HepG2 (cell line): ENCODE results near the gene CH25H. TPM values are rescaled to one million over a fixed set of nuclear protein-coding genes. Genes with fewer than 3 reads are reported as not detected.

ENCODE experiments used
- ATAD3A ChIP-seq: sonication (generic); formaldehyde crosslinking; IDR thresholded peaks from 2 replicates; pipeline ENCODE4 v1.4.0; 2020; ENCODE audit warnings: missing genetic modification reagents
- ETV6 ChIP-seq: sonication (generic); formaldehyde crosslinking; conservative IDR thresholded peaks from 2 replicates; pipeline ENCODE4 v1.4.0; 2020; ENCODE audit warnings: missing genetic modification reagents
- HNF1A ChIP-seq, 2 experiments: sonication (generic) in 1 of 2; formaldehyde crosslinking in 1 of 2; IDR thresholded peaks; 2 replicates each; pipeline versions ENCODE4 v1.4.0 to v1.6.1; 2016 to 2020; ENCODE audit warnings: borderline replicate concordance in 1 of 2, low read depth in 1 of 2, mild to moderate bottlenecking in 1 of 2, missing genetic modification reagents in 1 of 2
- KLF11 ChIP-seq: IDR thresholded peaks from 2 replicates; pipeline ENCODE4 v1.6.1; 2016; ENCODE audit warnings: missing compliant biosample characterization
- KLF12 ChIP-seq: sonication (generic); formaldehyde crosslinking; IDR thresholded peaks from 2 replicates; pipeline ENCODE4 v1.4.0; 2020; ENCODE audit warnings: missing genetic modification reagents, borderline replicate concordance
- NFIB ChIP-seq: sonication (generic); formaldehyde crosslinking; IDR thresholded peaks from 2 replicates; pipeline ENCODE4 v1.9.0; 2021; ENCODE audit warnings: missing genetic modification reagents, mild to moderate bottlenecking, borderline replicate concordance
- SIN3A ChIP-seq: IDR thresholded peaks from 2 replicates; pipeline ENCODE4 v1.6.1; 2011; ENCODE audit warnings: low read depth, mild to moderate bottlenecking, control low read depth, low read length, borderline replicate concordance
- THAP9 ChIP-seq: sonication (generic); formaldehyde crosslinking; IDR thresholded peaks from 2 replicates; pipeline ENCODE4; 2020; ENCODE audit warnings: missing genetic modification reagents, mild to moderate bottlenecking, borderline replicate concordance
- ZNF24 ChIP-seq: fragments of 450-650 bp; IDR thresholded peaks from 2 replicates; pipeline ENCODE4 v1.6.1; 2017; ENCODE audit warnings: antibody characterized with exemption, mild to moderate bottlenecking
- ZNF746 ChIP-seq: sonication (generic); formaldehyde crosslinking; IDR thresholded peaks from 2 replicates; pipeline ENCODE4 v1.8.0; 2022; ENCODE audit warnings: mild to moderate bottlenecking, missing genetic modification reagents
- polyA plus RNA-seq, 8 experiments: library from polyadenylated mRNA; depleted of rRNA in 3 of 8; stranded (reverse) in 7 of 8; unstranded in 1 of 8; fragments of >200 nt; fragmentation: Illumina TruSeq in 4 of 8; extraction: Trizol in 4 of 8; gene quantifications; 2 replicates each; pipeline versions ENCODE4 v1.2.1 to v1.2.3, GENCODE V29; 2011 to 2016; ENCODE audit warnings: low read depth in 4 of 8, missing spikeins in 1 of 8, mixed read lengths in 1 of 8; ENCODE audit not compliant: insufficient read depth in 1 of 8
- total RNA-seq, 5 experiments: library from RNA; depleted of rRNA; stranded (reverse); fragments of >200 nt; fragmentation: Illumina TruSeq; extraction: Trizol; gene quantifications; 2 replicates each; pipeline ENCODE4 v1.2.3, GENCODE V29; 2016; ENCODE audit warnings: low read depth in 1 of 5
- TF ChIP-seq, protein P1 (sequence below): sonication (generic); formaldehyde crosslinking; IDR thresholded peaks from 2 replicates; pipeline ENCODE4 v1.8.1; 2023; ENCODE audit warnings: mild to moderate bottlenecking, inconsistent platforms, moderate library complexity, missing genetic modification reagents, borderline replicate concordance
- TF ChIP-seq, protein P2 (sequence below): sonication (generic); formaldehyde crosslinking; IDR thresholded peaks from 2 replicates; pipeline ENCODE4 v1.4.0; 2020; ENCODE audit warnings: missing genetic modification reagents, mild to moderate bottlenecking, borderline replicate concordance

CH25H gene
- total and polyA plus RNA-seq, 2 of the 13 experiments (the other 11 are each of a cell fraction or from before 2014, with no cell fraction given): not detected

GRCh38 chr10:89251409-89252224 is 44.5 kb upstream of the CH25H start, which contains the start of gene LIPA (continued):
- TF ChIP-seq THAP9 (peak; percentile 51; the same call in 1 of the 2 replicates), KLF12 (no peak), ZNF24 (no peak), ATAD3A (CRISPR knock-in tag) (no peak), ETV6 (CRISPR knock-in tag) (no peak), HNF1A (IDR thresholded peaks at IDR 0.05; ENCODE audit: low read depth) (no peak), HNF1A (CRISPR knock-in tag; IDR thresholded peaks at IDR 0.05; ENCODE audit: borderline replicate concordance) (no peak), NFIB (CRISPR knock-in tag) (no peak), KLF11 (CRISPR knock-in tag) (no peak), ZNF746 (CRISPR knock-in tag) (no peak), SIN3A (no peak; the same call in 1 of the 2 replicates)
- TF ChIP-seq, protein P1, sequence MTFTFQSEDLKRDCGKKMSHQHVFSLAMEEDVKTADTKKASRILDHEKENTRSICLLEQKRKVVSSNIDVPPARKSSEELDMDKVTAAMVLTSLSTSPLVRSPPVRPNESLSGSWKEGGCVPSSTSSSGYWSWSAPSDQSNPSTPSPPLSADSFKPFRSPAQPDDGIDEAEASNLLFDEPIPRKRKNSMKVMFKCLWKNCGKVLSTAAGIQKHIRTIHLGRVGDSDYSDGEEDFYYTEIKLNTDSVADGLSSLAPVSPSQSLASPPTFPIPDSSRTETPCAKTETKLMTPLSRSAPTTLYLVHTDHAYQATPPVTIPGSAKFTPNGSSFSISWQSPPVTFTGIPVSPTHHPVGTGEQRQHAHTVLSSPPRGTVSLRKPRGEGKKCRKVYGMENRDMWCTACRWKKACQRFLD: no peak
- TF ChIP-seq, protein P2, sequence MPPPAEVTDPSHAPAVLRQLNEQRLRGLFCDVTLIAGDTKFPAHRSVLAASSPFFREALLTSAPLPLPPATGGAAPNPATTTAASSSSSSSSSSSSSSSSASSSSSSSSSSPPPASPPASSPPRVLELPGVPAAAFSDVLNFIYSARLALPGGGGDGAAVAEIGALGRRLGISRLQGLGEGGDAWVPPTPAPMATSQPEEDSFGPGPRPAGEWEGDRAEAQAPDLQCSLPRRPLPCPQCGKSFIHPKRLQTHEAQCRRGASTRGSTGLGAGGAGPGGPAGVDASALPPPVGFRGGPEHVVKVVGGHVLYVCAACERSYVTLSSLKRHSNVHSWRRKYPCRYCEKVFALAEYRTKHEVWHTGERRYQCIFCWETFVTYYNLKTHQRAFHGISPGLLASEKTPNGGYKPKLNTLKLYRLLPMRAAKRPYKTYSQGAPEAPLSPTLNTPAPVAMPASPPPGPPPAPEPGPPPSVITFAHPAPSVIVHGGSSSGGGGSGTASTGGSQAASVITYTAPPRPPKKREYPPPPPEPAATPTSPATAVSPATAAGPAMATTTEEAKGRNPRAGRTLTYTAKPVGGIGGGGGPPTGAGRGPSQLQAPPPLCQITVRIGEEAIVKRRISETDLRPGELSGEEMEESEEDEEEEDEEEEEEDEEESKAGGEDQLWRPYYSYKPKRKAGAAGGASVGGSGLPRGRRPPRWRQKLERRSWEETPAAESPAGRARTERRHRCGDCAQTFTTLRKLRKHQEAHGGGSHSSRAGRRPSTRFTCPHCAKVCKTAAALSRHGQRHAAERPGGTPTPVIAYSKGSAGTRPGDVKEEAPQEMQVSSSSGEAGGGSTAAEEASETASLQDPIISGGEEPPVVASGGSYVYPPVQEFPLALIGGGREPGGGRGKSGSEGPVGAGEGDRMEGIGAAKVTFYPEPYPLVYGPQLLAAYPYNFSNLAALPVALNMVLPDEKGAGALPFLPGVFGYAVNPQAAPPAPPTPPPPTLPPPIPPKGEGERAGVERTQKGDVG (CRISPR knock-in tag): 0 out of 2 replicates have a peak, but pooled peaks have one; percentile 41
